HG03460 (cell line): ENCODE measurements around the gene HOXB8.

ENCODE experiments used
- ATAC-seq: cut with Tn5 transposase; IDR thresholded peaks from one replicate; pipeline ENCODE4 v1.9.1; 2021; ENCODE audit not compliant: unreplicated experiment

Gene HOXB8

DNA sequence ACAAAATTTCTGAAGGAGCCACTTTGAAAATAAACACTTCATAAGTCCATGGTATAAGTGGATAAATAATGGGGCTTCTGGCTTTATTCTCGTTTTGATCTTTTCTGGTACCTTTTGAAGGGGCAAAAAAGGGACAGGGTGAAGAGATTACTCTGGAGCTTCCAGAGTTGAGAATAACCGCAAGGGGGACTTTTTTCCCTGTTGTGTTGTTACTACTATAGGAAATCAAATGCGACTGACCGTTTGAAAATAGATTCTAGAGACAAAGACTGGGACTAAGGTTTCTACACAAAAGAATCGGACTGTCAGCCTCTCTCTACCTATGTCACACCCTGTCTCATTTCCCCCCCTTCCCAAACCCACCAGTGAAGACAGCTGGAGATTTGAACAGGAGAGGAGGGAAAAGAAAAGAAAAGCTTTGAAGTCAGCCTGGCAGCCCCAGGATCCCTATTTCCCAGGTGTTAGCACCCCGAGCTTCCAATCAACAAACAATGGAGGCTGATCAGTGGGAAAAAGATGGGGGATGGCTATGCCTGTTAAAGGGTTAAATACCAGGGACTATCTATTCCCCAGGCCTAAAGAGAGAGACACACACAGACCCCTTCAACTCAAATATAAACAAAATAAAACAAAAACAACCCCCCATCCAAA, 45.3 kb downstream of the HOXB8 start:
- no peak for ATAC-seq

GRCh38 chr17:48569240-48569582, 45.9 kb downstream of the HOXB8 start:
- ATAC-seq, result no peak

DNA sequence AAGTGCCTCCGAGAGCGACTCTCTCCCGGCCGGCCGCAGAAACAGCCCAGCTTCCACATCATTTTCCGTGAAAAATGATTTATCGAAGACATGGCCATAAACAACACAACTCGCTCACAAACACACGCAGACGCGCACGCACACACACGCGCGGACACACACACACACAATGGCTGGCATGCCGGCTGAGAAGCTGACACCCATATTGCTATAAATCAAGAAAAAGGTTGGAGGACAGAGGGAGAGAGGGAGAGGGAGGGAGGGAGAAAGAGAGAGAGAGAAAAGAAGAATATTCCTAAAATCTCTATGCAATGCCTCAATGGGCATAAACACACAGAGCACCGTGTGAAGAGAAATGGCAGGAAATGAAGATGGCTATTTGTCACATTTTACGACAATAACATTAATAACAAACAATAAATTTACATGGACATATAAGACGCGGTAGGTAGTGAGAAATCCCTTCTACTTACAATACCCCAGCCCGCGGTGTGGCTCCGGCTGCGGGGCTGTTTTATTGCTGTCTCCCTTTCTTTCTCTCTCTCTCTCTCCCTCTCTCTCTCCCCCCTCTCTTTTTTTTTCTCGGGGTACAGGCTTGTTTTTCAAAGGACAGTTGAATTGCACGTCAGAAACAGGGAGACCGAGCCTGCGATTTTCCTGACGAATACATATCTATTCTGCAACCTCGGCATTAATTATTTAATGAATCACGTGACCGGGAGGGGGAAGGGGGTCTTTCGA, 46.4 kb downstream of the HOXB8 start:
- ATAC-seq, result no peak

DNA sequence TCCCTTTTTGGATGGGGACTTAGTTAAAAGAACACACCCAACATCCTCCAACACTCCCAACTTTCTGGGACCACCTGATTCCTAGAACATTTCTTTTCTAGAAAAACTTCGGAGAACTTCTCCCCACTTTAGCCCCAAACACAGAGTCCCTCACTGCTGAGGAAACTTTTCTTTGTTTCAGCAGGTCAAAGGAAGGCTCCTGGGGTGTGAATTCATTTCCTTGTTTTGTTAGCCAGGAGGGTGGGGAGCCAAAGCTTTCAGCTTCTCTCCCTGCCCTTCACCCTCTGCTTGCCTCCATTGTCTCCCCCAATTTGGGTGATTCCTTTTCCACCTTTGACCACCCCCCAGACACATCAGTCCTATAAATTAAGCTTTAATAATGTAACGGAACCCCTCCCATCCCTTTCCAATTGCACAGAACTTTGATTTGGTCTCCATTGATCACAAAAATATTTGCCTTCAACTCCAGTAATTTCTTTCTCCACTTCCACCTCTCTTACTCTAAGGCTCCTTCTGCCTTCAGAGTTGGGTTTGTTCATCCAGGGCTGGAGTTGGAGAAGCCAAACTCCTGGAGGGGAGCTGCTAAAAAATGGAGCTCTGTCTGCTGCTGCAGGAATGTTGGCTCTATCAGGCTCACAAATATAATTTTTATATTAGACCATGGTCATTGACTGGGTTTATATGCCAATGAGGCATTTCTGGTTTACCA, 47.3 kb downstream of the HOXB8 start:
- no peak for ATAC-seq

DNA sequence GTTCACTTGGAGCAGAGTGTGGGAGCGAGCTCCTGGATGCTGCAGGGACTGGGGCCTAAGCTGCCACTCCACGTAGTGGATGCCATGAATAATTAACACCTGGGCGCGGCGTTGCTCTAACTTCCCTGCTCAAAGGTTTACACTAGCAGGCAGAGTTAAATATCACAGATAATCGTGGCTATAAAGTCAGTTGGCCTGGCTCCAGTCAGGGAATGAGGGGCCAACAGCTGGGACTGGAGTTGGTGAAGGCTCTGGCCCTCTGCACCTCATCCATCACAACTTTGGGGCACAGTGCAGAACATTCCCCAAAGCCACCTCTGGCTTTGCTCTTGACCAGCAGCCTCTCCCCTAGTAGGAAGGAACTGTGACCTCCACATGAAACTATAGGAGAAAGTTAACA, 47.9 kb downstream of the HOXB8 start:
- ATAC-seq, result no peak

DNA sequence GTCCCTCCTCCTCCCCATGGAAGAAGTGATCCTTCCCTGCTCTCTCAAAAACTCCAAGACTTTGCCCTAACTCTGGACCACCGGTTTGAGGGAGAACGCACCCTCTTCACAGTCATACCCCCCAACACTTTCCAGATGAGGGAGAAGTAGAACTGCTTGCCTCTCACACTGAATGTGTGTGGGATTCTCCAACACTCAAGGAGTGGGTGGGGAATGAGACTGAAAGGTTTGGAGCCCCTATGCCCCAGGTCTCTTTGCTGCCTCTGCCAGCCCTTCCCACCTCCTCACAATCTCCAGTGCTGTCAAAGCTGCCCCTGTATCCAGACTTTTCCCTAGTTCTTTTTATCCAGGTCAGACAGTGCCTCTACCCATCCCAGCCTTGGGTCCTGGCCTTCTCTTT, 48.4 kb downstream of the HOXB8 start:
- no peak for ATAC-seq

GRCh38 chr17:48565925-48566710, 49.0 kb downstream of the HOXB8 start:
- no peak for ATAC-seq

DNA sequence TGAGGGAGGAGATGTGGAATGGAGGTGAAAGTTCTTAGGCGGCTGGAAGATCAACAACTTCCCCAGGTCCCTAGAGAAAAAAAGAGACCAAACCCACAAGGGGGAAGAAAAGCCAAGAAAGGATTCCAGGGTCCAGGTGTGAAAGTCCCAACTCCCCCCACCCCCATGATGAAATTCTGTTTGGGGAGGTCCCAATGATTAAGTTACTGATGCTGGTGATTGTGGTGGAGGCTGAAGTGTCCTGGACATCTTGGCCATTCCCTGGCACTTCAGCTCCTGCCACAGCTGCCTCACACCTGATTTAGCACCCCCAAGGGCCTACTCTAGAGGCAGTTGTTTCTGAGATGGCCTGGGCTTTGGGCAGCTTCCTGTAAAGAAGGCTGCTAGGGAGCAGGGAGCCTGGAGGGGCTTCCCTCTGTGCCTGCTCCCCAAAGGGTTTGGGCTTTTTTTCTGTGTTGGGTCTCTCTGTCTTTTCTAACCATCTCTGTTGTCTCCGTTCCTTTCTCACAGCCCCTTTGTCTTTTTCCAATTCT, 50.0 kb downstream of the HOXB8 start:
- no peak for ATAC-seq

- ATAC-seq, result no peak
Measured at GRCh38 chr17:48564188-48565021, 50.7 kb downstream of the HOXB8 start.

- no peak for ATAC-seq
Measured at GRCh38 chr17:48563867-48564187, 51.3 kb downstream of the HOXB8 start.

- ATAC-seq, result no peak
Measured at GRCh38 chr17:48563385-48563838, 51.7 kb downstream of the HOXB8 start.

DNA sequence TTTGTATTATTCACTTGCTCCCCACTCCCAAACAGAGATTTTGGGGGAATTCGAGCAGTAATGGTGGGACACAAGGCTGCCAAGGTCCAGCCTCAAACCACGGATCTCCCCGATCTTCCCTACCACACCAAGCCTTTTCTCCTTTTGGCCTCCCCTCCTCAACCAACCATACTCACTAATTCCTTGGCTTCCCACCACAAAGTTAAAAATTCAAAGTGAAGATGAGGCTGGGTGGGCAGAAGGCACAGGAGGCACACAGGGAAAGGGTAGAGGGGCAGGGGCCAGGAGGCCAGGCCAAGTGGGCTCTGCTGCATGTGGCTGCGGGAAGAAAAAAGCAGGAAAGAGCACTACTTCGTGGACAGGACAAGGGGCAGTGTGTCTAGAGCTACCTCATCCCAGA, 52.2 kb downstream of the HOXB8 start:
- no peak for ATAC-seq
